DMS 273 treated with DMSO at 0.1 percent for 48 hours (cell line): ENCODE measurements around the gene MS4A14.
"Not testable (repeated sequence)": the region's sequence is repeated elsewhere in the genome, so short reads cannot be mapped to it uniquely, and the experiment has no call there.

ENCODE experiments used
- DNase-seq: peaks from one replicate; lab custom pipeline; 2025; lab: John Stamatoyannopoulos, UW

MS4A14 gene

GRCh38 chr11:60396382-60396781, at the start of gene MS4A14:
Gene MS4A14, plus strand, starts transcription at chr11:60396459. Its CDS starts 120 bp downstream, at chr11:60396579.
- no peak for DNase-seq

- no peak for DNase-seq
Measured at GRCh38 chr11:60347084-60347797, 49.0 kb upstream of the MS4A14 start.

- no peak for DNase-seq
Measured at GRCh38 chr11:60348116-60348515, 48.1 kb upstream of the MS4A14 start.

- no peak for DNase-seq
Measured at GRCh38 chr11:60349990-60350389, 46.3 kb upstream of the MS4A14 start.

- no peak for DNase-seq
Measured at GRCh38 chr11:60357771-60358170, 38.5 kb upstream of the MS4A14 start.

GRCh38 chr11:60360621-60361020, 35.6 kb upstream of the MS4A14 start:
- no peak for DNase-seq

GRCh38 chr11:60362241-60362640, 34.0 kb upstream of the MS4A14 start:
- no peak for DNase-seq

- no peak for DNase-seq
Measured at GRCh38 chr11:60363542-60364470, 32.5 kb upstream of the MS4A14 start.

GRCh38 chr11:60366262-60366904, 29.9 kb upstream of the MS4A14 start:
- not testable (repeated sequence) for DNase-seq

GRCh38 chr11:60367009-60367408, 29.2 kb upstream of the MS4A14 start:
- no peak for DNase-seq

- no peak for DNase-seq
Measured at GRCh38 chr11:60367896-60368295, 28.4 kb upstream of the MS4A14 start.

GRCh38 chr11:60370252-60370810, 25.9 kb upstream of the MS4A14 start:
- no peak for DNase-seq

- no peak for DNase-seq
Measured at GRCh38 chr11:60370811-60371298, 25.4 kb upstream of the MS4A14 start.

GRCh38 chr11:60371386-60371785, 24.9 kb upstream of the MS4A14 start:
- DNase-seq, result no peak

- no peak for DNase-seq
Measured at GRCh38 chr11:60371854-60372253, 24.4 kb upstream of the MS4A14 start.

GRCh38 chr11:60372767-60373166, 23.5 kb upstream of the MS4A14 start:
- DNase-seq, result no peak

GRCh38 chr11:60375316-60375715, 20.9 kb upstream of the MS4A14 start:
- no peak for DNase-seq

GRCh38 chr11:60376601-60377000, 19.7 kb upstream of the MS4A14 start:
- DNase-seq, result no peak

- DNase-seq, result no peak
Measured at GRCh38 chr11:60377401-60378136, 18.7 kb upstream of the MS4A14 start.

- DNase-seq, result no peak
Measured at GRCh38 chr11:60378354-60378753, 17.9 kb upstream of the MS4A14 start, which contains the start of gene MS4A7. Gene MS4A7, plus strand, starts transcription at chr11:60378532. Its CDS starts 4,610 bp downstream, at chr11:60383142.

GRCh38 chr11:60389279-60389910, 6.9 kb upstream of the MS4A14 start:
- no peak for DNase-seq
